Type B pancreatic cell (in vitro differentiated cells): ENCODE measurements around the gene POMC. TPM values are rescaled to one million over a fixed set of nuclear protein-coding genes. Genes with fewer than 3 reads are reported as not detected.
A peak's percentile ranks its signal among the peaks of the same experiment; 100 is the strongest.

Experiments
- DNase-seq: peaks from one replicate; pipeline ENCODE4 v3.0.0; 2021; ENCODE audit warnings: mixed read lengths; ENCODE audit not compliant: unreplicated experiment; ENCODE audit errors: extremely low spot score
- H3K27ac Mint-ChIP-seq: 2 replicates; pipeline ENCODE4 v1.8.0; 2021; ENCODE audit warnings: mild to moderate bottlenecking, mixed read lengths
- H3K27me3 Mint-ChIP-seq: 2 replicates; pipeline ENCODE4 v1.8.0; 2021; ENCODE audit warnings: mixed read lengths
- H3K36me3 Mint-ChIP-seq: 2 replicates; pipeline ENCODE4 v1.8.0; 2021; ENCODE audit warnings: mixed read lengths
- H3K4me1 Mint-ChIP-seq: one replicate; pipeline ENCODE4 v1.8.0; 2021; ENCODE audit warnings: mixed read lengths; ENCODE audit not compliant: unreplicated experiment
- H3K4me3 Mint-ChIP-seq: 2 replicates; pipeline ENCODE4 v1.8.0; 2021; ENCODE audit warnings: mild to moderate bottlenecking, mixed read lengths
- H3K9me3 Mint-ChIP-seq: 2 replicates; pipeline ENCODE4 v1.8.0; 2021; ENCODE audit warnings: mixed read lengths
- CTCF ChIP-seq: fragments of 200-600 bp; sonication (generic); conservative IDR thresholded peaks from 2 replicates; pipeline ENCODE4 v1.5.0; 2021; ENCODE audit warnings: antibody characterized with exemption, mild to moderate bottlenecking
- total RNA-seq: library from RNA; stranded (reverse); gene quantifications from 2 replicates; pipeline ENCODE4 v1.2.1, GENCODE V29; 2021; ENCODE audit warnings: low replicate concordance

The POMC gene
- total RNA-seq, 1 donor from 2014 or later, result 0.87 TPM

GRCh38 chr2:25187729-25188350, 19.5 kb upstream of the POMC start:
- Mint-ChIP-seq H3K36me3 (no peaks in the 10 kb centered on the region), H3K9me3 (peaks cover 7% of the 10 kb centered on the region), H3K27me3 (peaks cover 7% of the 10 kb centered on the region), H3K27ac (no peak overlapping the region), H3K4me3 (no peak overlapping the region), H3K4me1 (peaks cover 19% of the 10 kb centered on the region)
- no peak for DNase-seq
- TF ChIP-seq CTCF, result no peak

GRCh38 chr2:25184254-25184653, 15.9 kb upstream of the POMC start:
- no peaks in the 10 kb centered on the region for H3K36me3 Mint-ChIP-seq
- peak overlapping the region; percentile 90 for H3K27ac Mint-ChIP-seq
- TF ChIP-seq CTCF, result no peak
- no peak for DNase-seq
- peaks cover 7% of the 10 kb centered on the region for H3K27me3 Mint-ChIP-seq
- peak overlapping the region; percentile 57 for H3K4me3 Mint-ChIP-seq
- peaks cover 4% of the 10 kb centered on the region for H3K9me3 Mint-ChIP-seq
- H3K4me1 Mint-ChIP-seq, result peaks cover 11% of the 10 kb centered on the region

GRCh38 chr2:25178976-25179375, 10.6 kb upstream of the POMC start:
- Mint-ChIP-seq H3K36me3 (no peaks in the 10 kb centered on the region), H3K27me3 (peaks cover 21% of the 10 kb centered on the region), H3K27ac (no peak overlapping the region), H3K4me3 (no peak overlapping the region), H3K4me1 (peaks cover 11% of the 10 kb centered on the region), H3K9me3 (no peaks in the 10 kb centered on the region)
- no peak for DNase-seq
- no peak for TF ChIP-seq CTCF

DNA sequence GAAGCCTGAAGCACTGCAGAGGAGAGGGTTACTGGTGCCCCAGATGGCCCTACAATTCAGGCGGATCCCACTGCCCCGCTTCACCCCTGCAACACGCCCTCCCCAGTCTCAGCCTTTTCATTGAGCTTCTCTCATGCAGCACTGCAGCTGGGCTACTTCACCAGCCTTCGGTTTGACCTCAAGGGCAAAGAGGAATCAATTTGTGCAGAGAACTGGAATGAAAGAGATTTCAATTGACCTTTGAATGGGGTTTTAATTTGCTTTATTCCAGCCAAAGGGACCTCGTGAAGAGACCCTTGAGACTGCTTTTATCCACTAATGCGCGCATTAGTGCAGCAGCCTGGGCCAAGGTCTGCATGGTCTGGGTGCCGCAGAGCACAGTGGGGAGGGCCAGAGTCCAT, 8.8 kb upstream of the POMC start:
- Mint-ChIP-seq H3K27me3 (peaks cover 34% of the 10 kb centered on the region), H3K9me3 (no peaks in the 10 kb centered on the region), H3K36me3 (no peaks in the 10 kb centered on the region), H3K27ac (no peak overlapping the region), H3K4me1 (peaks cover 11% of the 10 kb centered on the region), H3K4me3 (no peak overlapping the region)
- no peak for TF ChIP-seq CTCF
- no peak for DNase-seq

- H3K36me3 Mint-ChIP-seq, result no peaks in the 10 kb centered on the region
- H3K4me3 Mint-ChIP-seq, result no peak overlapping the region
- no peaks in the 10 kb centered on the region for H3K9me3 Mint-ChIP-seq
- peaks cover 11% of the 10 kb centered on the region for H3K4me1 Mint-ChIP-seq
- H3K27me3 Mint-ChIP-seq, result peaks cover 37% of the 10 kb centered on the region
- H3K27ac Mint-ChIP-seq, result no peak overlapping the region
- DNase-seq, result no peak
- TF ChIP-seq CTCF, result no peak
These were observed 8.3 kb upstream of the POMC start for GRCh38 chr2:25176541-25177181.
